Measurements from ENCODE around the gene TBXAS1. TPM values are rescaled to one million over a fixed set of nuclear protein-coding genes. Genes with fewer than 3 reads are reported as not detected.
"Not testable (repeated sequence)": the region's sequence is repeated elsewhere in the genome, so short reads cannot be mapped to it uniquely, and the experiment has no call there.

Gene TBXAS1
- total RNA-seq, 2 donors from 2014 or later, result 19.3 to 44.1 TPM

- intact Hi-C loops (cut with DNase I), result no loop called here
- Histone ChIP-seq H3K36me3 (no peaks in the 10 kb centered on the region), H3K4me1 (replicated peaks) (no peaks in the 10 kb centered on the region), H3K4me3 (no peak overlapping the region), H3K9me3 (no peaks in the 10 kb centered on the region), H3K27ac (no peak overlapping the region), H3K27me3 (replicated peaks; ENCODE audit: insufficient read depth) (no peaks in the 10 kb centered on the region)
- 76% methylated on average over 7 of the region's 7 CpGs for WGBS
- TF ChIP-seq POLR2AphosphoS5 (IDR thresholded peaks at IDR 0.05) (no peak), POLR2A (IDR thresholded peaks at IDR 0.05) (no peak), CTCF (IDR thresholded peaks at IDR 0.05) (no peak)
- DNase-seq (ENCODE audit: low spot score), result no peak
Measured at GRCh38 chr7:139923090-139923489, 94.0 kb downstream of the TBXAS1 start.

DNA sequence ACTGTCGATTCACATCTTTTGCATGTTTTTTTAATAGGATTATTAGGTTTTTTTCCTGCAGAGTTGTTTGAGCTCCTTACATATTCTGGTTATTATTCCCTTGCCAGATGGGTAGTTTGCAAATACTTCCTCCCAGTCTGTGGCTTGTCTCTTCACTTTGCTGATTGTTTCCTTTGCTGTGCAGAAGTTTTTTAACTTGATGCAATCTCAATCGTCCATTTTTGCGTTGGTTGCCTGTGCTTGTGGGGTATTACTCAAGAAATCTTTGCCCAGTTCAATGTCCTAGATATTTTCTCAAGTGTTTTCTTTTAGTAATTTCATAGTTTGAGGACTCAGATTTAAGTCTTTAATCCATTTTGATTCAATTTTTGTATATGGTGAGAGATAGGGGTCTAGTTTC lies 95.4 kb downstream of the TBXAS1 start:
- no peak for DNase-seq (ENCODE audit: low spot score)
- intact Hi-C loops (cut with DNase I), result no loop called here
- Histone ChIP-seq H3K9me3 (no peaks in the 10 kb centered on the region), H3K36me3 (no peaks in the 10 kb centered on the region), H3K27me3 (replicated peaks; ENCODE audit: insufficient read depth) (no peaks in the 10 kb centered on the region), H3K27ac (no peak overlapping the region), H3K4me1 (replicated peaks) (no peaks in the 10 kb centered on the region), H3K4me3 (no peak overlapping the region)
- 55% methylated on average over 3 of the region's 3 CpGs for WGBS
- TF ChIP-seq CTCF (IDR thresholded peaks at IDR 0.05), result no peak
- no peak for TF ChIP-seq POLR2A (IDR thresholded peaks at IDR 0.05)
- TF ChIP-seq POLR2AphosphoS5 (IDR thresholded peaks at IDR 0.05), result no peak

- DNase-seq (ENCODE audit: low spot score); intact Hi-C loops (cut with DNase I); H3K36me3 ChIP-seq; H3K4me3 ChIP-seq; H3K9me3 ChIP-seq; H3K27me3 ChIP-seq (replicated peaks; ENCODE audit: insufficient read depth); H3K27ac ChIP-seq; H3K4me1 ChIP-seq (replicated peaks): not testable (repeated sequence)
- WGBS, result 93% methylated on average over 8 of the region's 8 CpGs
Measured at GRCh38 chr7:139929221-139929620, 100.2 kb downstream of the TBXAS1 start.

DNA sequence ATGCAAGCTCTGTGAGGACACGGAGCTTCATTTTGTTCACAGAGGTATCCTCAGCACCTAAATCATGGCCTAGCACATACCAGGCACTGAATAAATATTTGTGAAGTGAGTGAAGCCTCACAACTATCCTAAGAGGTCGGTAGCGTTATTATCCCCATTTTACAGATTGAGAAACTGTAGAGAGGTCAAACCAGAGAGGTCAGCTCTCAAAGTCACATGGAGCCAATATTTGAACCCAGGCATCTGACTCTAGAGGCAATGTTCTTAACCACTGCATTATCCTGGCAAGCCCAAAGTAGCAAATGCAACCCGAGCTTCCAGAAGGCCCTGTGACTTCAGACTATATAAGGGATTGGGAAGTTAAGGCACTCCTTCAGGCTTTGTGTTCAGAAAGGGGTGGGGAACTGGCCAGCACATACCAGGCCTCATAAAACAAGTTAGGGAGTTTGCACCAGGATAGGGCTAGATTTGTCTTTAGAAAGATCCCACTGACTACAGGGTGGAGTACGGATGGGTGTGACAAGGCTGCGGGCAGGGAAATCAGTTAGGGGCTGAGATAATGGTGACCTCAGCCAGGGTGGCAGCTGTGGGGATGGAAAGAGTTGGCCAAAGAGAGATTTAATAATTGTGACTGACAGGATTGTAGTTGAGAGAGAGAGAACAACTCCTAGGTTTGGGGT lies 101.4 kb downstream of the TBXAS1 start:
- no peaks in the 10 kb centered on the region for H3K4me1 ChIP-seq (replicated peaks)
- WGBS, result 93% methylated on average over 6 of the region's 6 CpGs
- DNase-seq (ENCODE audit: low spot score), result no peak
- H3K4me3 ChIP-seq, result no peak overlapping the region
- no peaks in the 10 kb centered on the region for H3K9me3 ChIP-seq
- no peaks in the 10 kb centered on the region for H3K27me3 ChIP-seq (replicated peaks; ENCODE audit: insufficient read depth)
- no peak overlapping the region for H3K27ac ChIP-seq
- TF ChIP-seq CTCF (IDR thresholded peaks at IDR 0.05) (no peak), POLR2A (IDR thresholded peaks at IDR 0.05) (no peak), POLR2AphosphoS5 (IDR thresholded peaks at IDR 0.05) (no peak)
- intact Hi-C loops (cut with DNase I), result no loop called here
- no peaks in the 10 kb centered on the region for H3K36me3 ChIP-seq

DNA sequence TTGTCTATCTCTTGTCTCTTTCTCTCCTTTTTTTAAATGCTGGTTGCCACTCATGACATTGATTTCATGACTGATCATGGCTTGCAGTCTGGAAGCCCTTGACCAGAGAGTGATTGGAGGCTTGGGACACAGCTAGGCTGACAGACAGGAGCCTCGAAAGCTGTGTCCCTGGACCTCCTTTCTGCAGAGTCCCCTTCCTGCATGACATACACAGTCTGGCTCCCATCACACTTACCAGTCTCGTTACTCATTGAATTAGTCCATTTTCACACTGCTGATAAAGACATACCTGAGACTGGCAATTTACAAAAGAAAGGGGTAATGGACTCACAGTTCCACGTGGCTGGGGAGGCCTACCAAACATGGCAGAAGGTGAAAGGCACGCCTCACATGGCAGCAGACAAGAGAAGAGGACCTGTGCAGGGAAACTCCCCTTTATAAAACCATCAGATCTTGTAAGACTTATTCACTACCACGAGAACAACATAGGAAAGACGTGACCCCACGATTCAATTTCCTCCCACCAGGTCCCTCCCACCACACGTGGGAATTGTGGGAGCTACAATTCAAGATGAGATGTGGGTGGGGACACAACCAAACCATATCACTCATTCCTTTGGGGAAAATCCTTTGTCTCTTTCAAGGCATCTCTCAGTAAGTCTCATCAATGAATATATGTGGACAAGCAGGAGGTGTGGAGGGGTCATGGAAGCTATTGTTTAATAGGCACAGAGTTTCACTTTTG lies 102.3 kb downstream of the TBXAS1 start:
- Histone ChIP-seq H3K36me3 (no peaks in the 10 kb centered on the region), H3K4me3 (no peak overlapping the region), H3K4me1 (replicated peaks) (no peaks in the 10 kb centered on the region), H3K9me3 (no peaks in the 10 kb centered on the region), H3K27ac (no peak overlapping the region), H3K27me3 (replicated peaks; ENCODE audit: insufficient read depth) (no peaks in the 10 kb centered on the region)
- WGBS, result 71% methylated on average over 8 of the region's 8 CpGs
- TF ChIP-seq POLR2A (IDR thresholded peaks at IDR 0.05), result no peak
- no peak for TF ChIP-seq POLR2AphosphoS5 (IDR thresholded peaks at IDR 0.05)
- no peak for TF ChIP-seq CTCF (IDR thresholded peaks at IDR 0.05)
- intact Hi-C loops (cut with DNase I), result no loop called here
- DNase-seq (ENCODE audit: low spot score), result no peak
